SK-N-SH (cell line): ENCODE measurements around the gene TMEM51. TPM values are rescaled to one million over a fixed set of nuclear protein-coding genes. Genes with fewer than 3 reads are reported as not detected.

Experiments used
- CTCF ChIA-PET: fragments of 300-600, 350-600 bp; formaldehyde crosslinking; extraction: SDS; loops from one replicate; lab custom pipeline; 2021; lab: Yijun Ruan, JAX
- POLR2A ChIA-PET: fragments of 350-600 bp; sonication (Branson Sonifier 250); formaldehyde crosslinking; extraction: SDS; loops from one replicate; lab custom pipeline; 2020; ENCODE audit warnings: antibody characterized with exemption, inconsistent platforms; lab: Yijun Ruan, JAX
- DNase-seq: peaks from one replicate; pipeline ENCODE4 v3.0.0; 2012
- H2AFZ ChIP-seq: fragments of 200-600 bp; sonication (generic); 2 replicates; pipeline ENCODE4 v1.8.1; 2016; ENCODE audit warnings: antibody characterized with exemption, mild to moderate bottlenecking, low read depth
- H3F3A ChIP-seq: fragments of 200-600 bp; sonication (generic); replicated peaks from 2 replicates; pipeline ENCODE3; 2016; ENCODE audit warnings: antibody characterized with exemption, mild to moderate bottlenecking; ENCODE audit not compliant: insufficient read depth
- H3K27ac ChIP-seq, 2 experiments: fragments of 200-500 bp in 1 of 2; fragments of 200-600 bp in 1 of 2; sonication (Bioruptor generic) in 1 of 2; sonication (generic), shearing (Covaris generic) in 1 of 2; 2 replicates each; pipeline versions ENCODE4 v1.5.1 to v1.6.1; 2014 to 2016; ENCODE audit warnings: low read depth in 2 of 2, inconsistent platforms in 1 of 2, low read length in 1 of 2, mild to moderate bottlenecking in 1 of 2, mixed read lengths in 1 of 2
- H3K27me3 ChIP-seq: fragments of 200-600 bp; sonication (generic), shearing (Covaris generic); 2 replicates; pipeline ENCODE4 v1.6.1; 2016; ENCODE audit warnings: mixed run types; ENCODE audit not compliant: insufficient read depth
- H3K36me3 ChIP-seq, 2 experiments: fragments of 200-500 bp in 1 of 2; fragments of 200-600 bp in 1 of 2; sonication (Bioruptor generic) in 1 of 2; sonication (generic) in 1 of 2; replicated peaks in 1 of 2; 2 replicates each; pipeline versions ENCODE3 to v1.5.1; 2014 to 2016; ENCODE audit warnings: low read length in 1 of 2, mild to moderate bottlenecking in 1 of 2; ENCODE audit not compliant: insufficient read depth in 2 of 2, control insufficient read depth in 1 of 2
- H3K4me1 ChIP-seq, 2 experiments: fragments of 200-500 bp in 1 of 2; fragments of 200-600 bp in 1 of 2; sonication (Bioruptor generic) in 1 of 2; sonication (generic), shearing (Covaris generic) in 1 of 2; 2 replicates each; pipeline versions ENCODE4 v1.5.1 to v1.6.1; 2014 to 2016; ENCODE audit warnings: low read depth in 1 of 2, low read length in 1 of 2, mixed run types in 1 of 2; ENCODE audit not compliant: insufficient read depth in 2 of 2, control insufficient read depth in 1 of 2
- H3K4me2 ChIP-seq: fragments of 200-600 bp; sonication (generic), shearing (Covaris generic); 2 replicates; pipeline ENCODE4 v1.6.1; 2017; ENCODE audit warnings: mixed run types
- H3K4me3 ChIP-seq, 2 experiments: fragments of 200-500 bp in 1 of 2; fragments of 200-600 bp in 1 of 2; sonication (Bioruptor generic) in 1 of 2; sonication (generic), shearing (Covaris generic) in 1 of 2; 2 replicates each; pipeline versions ENCODE4 v1.5.1 to v1.8.1; 2014 to 2016; ENCODE audit warnings: low read depth in 2 of 2, inconsistent platforms in 1 of 2, low read length in 1 of 2, mild to moderate bottlenecking in 1 of 2, mixed read lengths in 1 of 2, moderate library complexity in 1 of 2
- H3K79me2 ChIP-seq: fragments of 200-600 bp; sonication (generic); 2 replicates; pipeline ENCODE4 v1.8.1; 2017; ENCODE audit warnings: mild to moderate bottlenecking; ENCODE audit not compliant: insufficient read depth
- H3K9ac ChIP-seq: fragments of 200-600 bp; sonication (generic); 2 replicates; pipeline ENCODE4 v1.6.1; 2017; ENCODE audit warnings: mixed run types
- H3K9me2 ChIP-seq: fragments of 200-600 bp; sonication (generic); 2 replicates; pipeline ENCODE4 v1.6.1; 2017; ENCODE audit warnings: mixed run types
- H3K9me3 ChIP-seq: fragments of 200-600 bp; sonication (generic); 2 replicates; pipeline ENCODE4 v1.6.1; 2017; ENCODE audit warnings: mixed run types, mild to moderate bottlenecking, moderate library complexity
- H4K20me1 ChIP-seq: fragments of 200-600 bp; sonication (generic); 2 replicates; pipeline ENCODE4 v1.6.1; 2017; ENCODE audit warnings: mild to moderate bottlenecking, mixed run types; ENCODE audit not compliant: insufficient read depth
- ELF1 ChIP-seq: IDR thresholded peaks from 2 replicates; pipeline ENCODE4 v1.4.0; 2012
- EZH2phosphoT487 ChIP-seq: fragments of 200-600 bp; sonication (generic); IDR thresholded peaks from 2 replicates; pipeline ENCODE4 v1.6.1; 2017; ENCODE audit warnings: low read depth, mixed run types, mild to moderate bottlenecking, antibody characterized with exemption, moderate library complexity, borderline replicate concordance
- FOSL2 ChIP-seq: IDR thresholded peaks from 2 replicates; pipeline ENCODE4 v1.4.0; 2012; ENCODE audit warnings: low read depth, mild to moderate bottlenecking, moderate library complexity, borderline replicate concordance
- FOXM1 ChIP-seq: IDR thresholded peaks from 2 replicates; pipeline ENCODE4 v1.4.0; 2012; ENCODE audit warnings: low read depth, mild to moderate bottlenecking
- JUND ChIP-seq: IDR thresholded peaks from 2 replicates; pipeline ENCODE4 v1.4.0; 2012
- MXI1 ChIP-seq: IDR thresholded peaks from 2 replicates; pipeline ENCODE4 v1.6.1; 2012; ENCODE audit warnings: mild to moderate bottlenecking, low read depth, low read length, improper control_type of control experiment
- NFIC ChIP-seq: IDR thresholded peaks from 2 replicates; pipeline ENCODE4 v1.4.0; 2012; ENCODE audit warnings: borderline replicate concordance
- NRF1 ChIP-seq: IDR thresholded peaks from 2 replicates; pipeline ENCODE4 v1.6.1; 2012; ENCODE audit warnings: low read depth, mild to moderate bottlenecking, low read length
- RFX5 ChIP-seq: IDR thresholded peaks from 2 replicates; pipeline ENCODE4 v1.6.1; 2012; ENCODE audit warnings: mild to moderate bottlenecking, improper control_type of control experiment, low read length
- RXRA ChIP-seq: IDR thresholded peaks from 2 replicates; pipeline ENCODE4 v1.4.0; 2012; ENCODE audit warnings: low read depth, mild to moderate bottlenecking, borderline replicate concordance
- SIN3A ChIP-seq: IDR thresholded peaks from 2 replicates; pipeline ENCODE4 v1.6.1; 2012; ENCODE audit warnings: low read depth, mild to moderate bottlenecking, low read length, moderate library complexity, borderline replicate concordance
- SMC3 ChIP-seq: IDR thresholded peaks from 2 replicates; pipeline ENCODE4 v1.6.1; 2012; ENCODE audit warnings: low read depth, low read length, improper control_type of control experiment
- TAF1 ChIP-seq: IDR thresholded peaks from 2 replicates; pipeline ENCODE4 v1.6.1; 2012; ENCODE audit warnings: low read depth, mild to moderate bottlenecking, low read length, moderate library complexity, borderline replicate concordance
- TCF12 ChIP-seq: IDR thresholded peaks from 2 replicates; pipeline ENCODE4 v1.4.0; 2012
- WGBS: methylation state at CpG from one replicate; pipeline ENCODE4 v1.1.6; 2017; ENCODE audit warnings: low lambda C conversion rate; 5-methylcytosine and 5-hydroxymethylcytosine counted together
- polyA plus RNA-seq, 3 experiments: library from polyadenylated mRNA; depleted of rRNA; stranded (reverse); fragments of >200 nt; gene quantifications; 2 replicates each; pipeline ENCODE4 v1.2.3, GENCODE V29; 2012
- TF ChIP-seq, protein P1 (sequence below): IDR thresholded peaks from 2 replicates; pipeline ENCODE4 v1.4.0; 2012; ENCODE audit warnings: low read depth, borderline replicate concordance
- TF ChIP-seq, protein P2 (sequence below): IDR thresholded peaks from 2 replicates; pipeline ENCODE4 v1.4.0; 2012; ENCODE audit warnings: low read depth
- TF ChIP-seq, protein P3 (sequence below): IDR thresholded peaks from 2 replicates; pipeline ENCODE4 v1.4.0; 2012; ENCODE audit warnings: low read depth, borderline replicate concordance

The TMEM51 gene
- polyA plus RNA-seq, 1 of the 3 experiments (the other 2 are of a cell fraction): 25.6 TPM

DNA sequence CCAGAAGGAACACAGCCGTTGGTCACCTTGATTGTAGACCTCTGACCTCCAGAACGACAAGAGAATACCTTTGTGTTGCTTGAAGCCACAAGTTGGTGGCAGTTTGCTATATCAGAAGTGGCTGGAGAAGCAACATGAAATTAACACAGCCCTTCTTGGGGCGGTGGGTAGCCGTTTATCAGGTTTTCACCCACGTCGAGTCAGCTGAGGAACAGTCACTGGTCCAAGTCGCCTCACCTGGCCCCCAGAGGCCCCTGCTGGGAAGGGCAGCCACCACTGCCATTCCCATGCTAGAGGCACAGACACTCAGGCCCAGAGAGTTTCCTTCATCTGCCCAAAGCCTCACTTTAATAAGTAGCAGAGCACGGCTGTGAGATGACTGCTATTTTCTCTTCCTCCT is 37.7 kb downstream of the TMEM51 start:
- Histone ChIP-seq H3K27me3 (no peaks in the 10 kb centered on the region), H3K4me3 (no peak overlapping the region), H4K20me1 (no peaks in the 10 kb centered on the region), H3K9me2 (no peaks in the 10 kb centered on the region), H3K27ac (no peak overlapping the region; a peak in 1 of 4 replicates), H3K9me3 (no peaks in the 10 kb centered on the region), H3F3A (no peaks in the 10 kb centered on the region), H3K9ac (no peak overlapping the region), H3K79me2 (no peaks in the 10 kb centered on the region)
- CTCF ChIA-PET: interaction anchor here (0.9 to 17.5 kb wide), 5 partner anchors 10 to 86 kb away, joined by 3 to 132 read pairs (median 4); partner anchors contain the start of gene TMEM51
- no peak for DNase-seq
- no peak for TF ChIP-seq NFIC
- TF ChIP-seq, all 33 proteins: peak for 0
- no peak overlapping the region for H2AFZ ChIP-seq
- peaks cover 18 to 65% of the 10 kb centered on the region in 2 experiments; a peak in 3 of 4 replicates for H3K4me1 ChIP-seq
- no peaks in the 10 kb centered on the region for H3K36me3 ChIP-seq
- 85% methylated on average over 4 of the region's 8 CpGs for WGBS
- no peak overlapping the region for H3K4me2 ChIP-seq
- POLR2A ChIA-PET: no interaction called here

DNA sequence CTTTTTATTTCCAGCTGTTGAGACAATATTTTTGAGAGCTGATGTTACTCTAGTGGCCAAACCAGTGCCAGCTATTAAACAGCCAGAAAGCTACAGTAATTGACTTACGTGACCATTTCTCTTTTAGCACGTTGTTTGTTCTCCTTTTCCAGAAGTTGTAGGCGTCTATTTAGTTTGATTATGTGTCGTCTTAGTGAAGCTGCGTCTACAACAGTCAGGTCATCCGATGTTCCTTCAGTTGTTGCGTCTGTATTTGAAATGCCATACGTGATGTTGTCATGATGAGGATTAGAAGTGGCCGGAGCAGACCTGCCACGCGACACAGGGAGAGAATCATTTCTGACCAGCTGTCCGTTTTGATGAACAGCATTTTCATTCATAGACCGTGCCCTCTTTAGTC is 38.2 kb downstream of the TMEM51 start:
- ChIA-PET POLR2A (no interaction called here), CTCF (interaction anchor here (0.9 to 17.5 kb wide), 5 partner anchors 9 to 85 kb away, joined by 3 to 132 read pairs (median 4); partner anchors contain the start of gene TMEM51)
- Histone ChIP-seq H3K9ac (no peak overlapping the region), H3K9me2 (no peaks in the 10 kb centered on the region), H3F3A (no peaks in the 10 kb centered on the region), H3K4me1 (peaks cover 18 to 64% of the 10 kb centered on the region in 2 experiments; a peak in 3 of 4 replicates), H4K20me1 (no peaks in the 10 kb centered on the region), H3K27ac (no peak overlapping the region), H3K36me3 (no peaks in the 10 kb centered on the region), H2AFZ (no peak overlapping the region), H3K9me3 (no peaks in the 10 kb centered on the region), H3K79me2 (no peaks in the 10 kb centered on the region), H3K27me3 (no peaks in the 10 kb centered on the region), H3K4me2 (no peak overlapping the region), H3K4me3 (no peak overlapping the region)
- DNase-seq: no peak
- WGBS: 91% methylated on average over 13 of the region's 13 CpGs
- TF ChIP-seq NRF1 (no peak), MXI1 (no peak), SMC3 (no peak), JUND (no peak), EZH2phosphoT487 (no peak)
- TF ChIP-seq, protein P1, sequence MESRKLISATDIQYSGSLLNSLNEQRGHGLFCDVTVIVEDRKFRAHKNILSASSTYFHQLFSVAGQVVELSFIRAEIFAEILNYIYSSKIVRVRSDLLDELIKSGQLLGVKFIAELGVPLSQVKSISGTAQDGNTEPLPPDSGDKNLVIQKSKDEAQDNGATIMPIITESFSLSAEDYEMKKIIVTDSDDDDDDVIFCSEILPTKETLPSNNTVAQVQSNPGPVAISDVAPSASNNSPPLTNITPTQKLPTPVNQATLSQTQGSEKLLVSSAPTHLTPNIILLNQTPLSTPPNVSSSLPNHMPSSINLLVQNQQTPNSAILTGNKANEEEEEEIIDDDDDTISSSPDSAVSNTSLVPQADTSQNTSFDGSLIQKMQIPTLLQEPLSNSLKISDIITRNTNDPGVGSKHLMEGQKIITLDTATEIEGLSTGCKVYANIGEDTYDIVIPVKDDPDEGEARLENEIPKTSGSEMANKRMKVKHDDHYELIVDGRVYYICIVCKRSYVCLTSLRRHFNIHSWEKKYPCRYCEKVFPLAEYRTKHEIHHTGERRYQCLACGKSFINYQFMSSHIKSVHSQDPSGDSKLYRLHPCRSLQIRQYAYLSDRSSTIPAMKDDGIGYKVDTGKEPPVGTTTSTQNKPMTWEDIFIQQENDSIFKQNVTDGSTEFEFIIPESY: no peak
- TF ChIP-seq, protein P2, sequence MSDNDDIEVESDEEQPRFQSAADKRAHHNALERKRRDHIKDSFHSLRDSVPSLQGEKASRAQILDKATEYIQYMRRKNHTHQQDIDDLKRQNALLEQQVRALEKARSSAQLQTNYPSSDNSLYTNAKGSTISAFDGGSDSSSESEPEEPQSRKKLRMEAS: no peak

DNA sequence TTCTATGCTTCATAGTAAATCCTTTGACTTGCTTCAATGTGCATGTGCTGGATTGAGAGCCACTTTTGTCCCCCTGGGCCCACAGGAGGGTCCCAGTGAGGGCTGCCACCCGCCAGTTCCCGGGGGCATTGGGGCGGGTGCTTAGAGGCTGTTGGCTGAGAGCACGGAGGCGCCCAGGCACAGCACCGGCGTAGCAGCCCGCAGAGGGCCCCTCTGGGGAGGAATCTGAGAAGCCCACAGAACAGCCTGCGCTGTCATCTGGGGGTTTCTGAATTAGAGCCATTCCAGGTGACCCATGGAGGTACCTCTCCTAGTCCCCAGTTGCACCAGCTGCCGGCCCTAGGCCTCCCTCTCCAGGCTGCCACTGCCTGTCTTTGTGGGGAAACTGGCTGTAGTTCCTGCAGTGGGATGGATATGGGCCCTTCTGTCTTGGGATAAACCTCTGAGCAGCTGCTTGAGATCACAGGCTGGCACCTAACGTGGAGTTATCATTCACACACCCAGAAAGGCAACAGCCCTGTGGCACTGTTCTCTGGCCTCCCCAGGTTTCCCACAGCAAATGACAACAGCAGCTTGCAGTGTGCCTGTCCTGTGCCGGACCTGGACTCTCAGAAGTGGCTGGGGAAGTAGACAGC is 39.5 kb downstream of the TMEM51 start:
- DNase-seq: no peak
- Histone ChIP-seq H3K36me3 (no peaks in the 10 kb centered on the region), H3K9me2 (no peaks in the 10 kb centered on the region), H3K4me1 (peaks cover 13 to 60% of the 10 kb centered on the region in 2 experiments; a peak in 3 of 4 replicates), H2AFZ (no peak overlapping the region), H3K9me3 (no peaks in the 10 kb centered on the region), H4K20me1 (no peaks in the 10 kb centered on the region), H3K9ac (no peak overlapping the region), H3K4me3 (no peak overlapping the region), H3K4me2 (no peak overlapping the region), H3K79me2 (no peaks in the 10 kb centered on the region), H3K27ac (no peak overlapping the region; a peak in 1 of 4 replicates), H3F3A (no peaks in the 10 kb centered on the region), H3K27me3 (no peaks in the 10 kb centered on the region)
- ChIA-PET CTCF (interaction anchor here (1.3 to 17.5 kb wide), 3 partner anchors 8 to 79 kb away, joined by 4 to 132 read pairs (median 4); partner anchors contain the start of gene TMEM51), POLR2A (interaction anchor here (1.2 kb wide), 1 partner anchor 42 kb away, joined by 3 read pairs; no protein-coding TSS in a partner anchor)
- WGBS: 93% methylated on average over 7 of the region's 12 CpGs
- no peak for TF ChIP-seq FOSL2
- no peak for TF ChIP-seq NRF1
- no peak for TF ChIP-seq RFX5
- no peak for TF ChIP-seq RXRA
- TF ChIP-seq, protein P3, sequence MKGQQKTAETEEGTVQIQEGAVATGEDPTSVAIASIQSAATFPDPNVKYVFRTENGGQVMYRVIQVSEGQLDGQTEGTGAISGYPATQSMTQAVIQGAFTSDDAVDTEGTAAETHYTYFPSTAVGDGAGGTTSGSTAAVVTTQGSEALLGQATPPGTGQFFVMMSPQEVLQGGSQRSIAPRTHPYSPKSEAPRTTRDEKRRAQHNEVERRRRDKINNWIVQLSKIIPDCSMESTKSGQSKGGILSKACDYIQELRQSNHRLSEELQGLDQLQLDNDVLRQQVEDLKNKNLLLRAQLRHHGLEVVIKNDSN: no peak
- TF ChIP-seq FOXM1: no peak
- TF ChIP-seq, protein P1: no peak
- no peak for TF ChIP-seq MXI1
- no peak for TF ChIP-seq SIN3A
- TF ChIP-seq TCF12: no peak
- no peak for TF ChIP-seq TAF1
- no peak for TF ChIP-seq ELF1
